Testis (tissue), 3 donors: Measurements from ENCODE around the gene WSB1. TPM values are rescaled to one million over a fixed set of nuclear protein-coding genes. Genes with fewer than 3 reads are reported as not detected.

Experiments
- DNase-seq: peaks from one replicate; pipeline ENCODE4 v3.0.0-alpha.2; 2019
- H3K27ac ChIP-seq, 2 donors: fragments of 200-600 bp; sonication (generic); one replicate each; pipeline ENCODE4 v1.5.1; 2019
- H3K27me3 ChIP-seq: fragments of 200-600 bp; sonication (generic); one replicate; pipeline ENCODE4 v1.5.1; 2019
- H3K36me3 ChIP-seq: fragments of 200-600 bp; sonication (generic); one replicate; pipeline ENCODE4 v1.5.1; 2017; ENCODE audit warnings: low read depth; ENCODE audit errors: missing control alignments
- H3K4me1 ChIP-seq: fragments of 200-600 bp; sonication (generic); one replicate; pipeline ENCODE4 v1.5.1; 2019
- H3K4me3 ChIP-seq, 2 donors: fragments of 200-600 bp; sonication (generic); one replicate each; pipeline ENCODE4 v1.5.1; 2017 to 2019
- H3K9me3 ChIP-seq: fragments of 200-600 bp; sonication (generic); one replicate; pipeline ENCODE4 v1.5.1; 2017
- CTCF ChIP-seq, 3 experiments: fragments of 450-650 bp in 2 of 3; fragments of 200-600 bp in 1 of 3; sonication (generic) in 1 of 3; IDR thresholded peaks; one replicate each; pipeline ENCODE4 v1.5.1; 2016 to 2019; ENCODE audit warnings: antibody characterized with exemption in 3 of 3, mild to moderate bottlenecking in 2 of 3, moderate library complexity in 1 of 3
- POLR2A ChIP-seq: fragments of 450-650 bp; IDR thresholded peaks from one replicate; pipeline ENCODE4 v1.6.1; 2017; ENCODE audit warnings: antibody characterized with exemption, mild to moderate bottlenecking, moderate library complexity
- WGBS, 2 donors: methylation state at CpG; one replicate each; pipeline ENCODE4 v1.1.5; 2018; 5-methylcytosine and 5-hydroxymethylcytosine counted together
- intact Hi-C: fragments of 100-400 bp; cut with DNase I; formaldehyde crosslinking; loops from one replicate; pipeline ENCODE4 v1.15.1; 2023; ENCODE audit warnings: low total_unique reads
- polyA plus RNA-seq: library from polyadenylated mRNA; stranded (reverse); fragments of 350-450 nt; fragmentation: Illumina TruSeq; extraction: RNeasy Lipid Tissue Mini Kit (QIAGEN cat#74804); gene quantifications from one replicate; pipeline ENCODE4 v1.2.3, GENCODE V29; 2014; ENCODE audit warnings: low read depth, low replicate concordance; ENCODE audit not compliant: insufficient read depth
- total RNA-seq, 2 donors: library from RNA; depleted of rRNA; stranded (reverse); fragments of >200 nt; gene quantifications; one replicate each; pipeline ENCODE4 v1.2.3, GENCODE V29; 2016

Gene WSB1
- total and polyA plus RNA-seq, 3 donors from 2014 or later = 126 to 189 (median 160) TPM

GRCh38 chr17:27341041-27341471, 47.1 kb downstream of the WSB1 start:
- H3K4me1 ChIP-seq = peaks cover 7% of the 10 kb centered on the region
- H3K27me3 ChIP-seq = no peaks in the 10 kb centered on the region
- DNase-seq = no peak
- TF ChIP-seq CTCF (IDR thresholded peaks at IDR 0.05) = no peak
- TF ChIP-seq POLR2A = no peak
- H3K36me3 ChIP-seq = no peaks in the 10 kb centered on the region
- H3K4me3 ChIP-seq = no peak overlapping the region
- intact Hi-C loops = no loop called here
- 31 to 42% methylated on average over 4 of the region's 4 CpGs for WGBS, 2 donors
- no peaks in the 10 kb centered on the region for H3K9me3 ChIP-seq
- no peak overlapping the region for H3K27ac ChIP-seq

- intact Hi-C loops = no loop called here
- Histone ChIP-seq H3K9me3 (no peaks in the 10 kb centered on the region), H3K4me3 (no peak overlapping the region), H3K4me1 (peaks cover 7% of the 10 kb centered on the region), H3K27ac (no peak overlapping the region), H3K27me3 (no peaks in the 10 kb centered on the region), H3K36me3 (no peaks in the 10 kb centered on the region)
- no peak for DNase-seq
- TF ChIP-seq CTCF (IDR thresholded peaks at IDR 0.05) (no peak), POLR2A (no peak)
- WGBS, 2 donors = 85 to 87% methylated on average over 4 of the region's 4 CpGs
Measured at GRCh38 chr17:27342059-27342458, 48.1 kb downstream of the WSB1 start.

GRCh38 chr17:27343294-27343693, 49.4 kb downstream of the WSB1 start:
- Histone ChIP-seq H3K27ac (no peak overlapping the region), H3K36me3 (no peaks in the 10 kb centered on the region), H3K4me1 (peaks cover 7% of the 10 kb centered on the region), H3K27me3 (no peaks in the 10 kb centered on the region), H3K9me3 (no peaks in the 10 kb centered on the region), H3K4me3 (no peak overlapping the region)
- intact Hi-C loops = no loop called here
- TF ChIP-seq CTCF (IDR thresholded peaks at IDR 0.05) (no peak), POLR2A (no peak)
- no peak for DNase-seq
- 79 to 90% methylated on average over 3 of the region's 3 CpGs for WGBS, 2 donors

- TF ChIP-seq CTCF (IDR thresholded peaks at IDR 0.05) (no peak), POLR2A (no peak)
- no peak for DNase-seq
- Histone ChIP-seq H3K4me1 (peaks cover 11% of the 10 kb centered on the region), H3K27me3 (no peaks in the 10 kb centered on the region), H3K27ac (no peak overlapping the region), H3K4me3 (no peak overlapping the region), H3K9me3 (no peaks in the 10 kb centered on the region), H3K36me3 (no peaks in the 10 kb centered on the region)
- WGBS, 2 donors = 61 to 78% methylated on average over 3 of the region's 3 CpGs
- intact Hi-C loops = no loop called here
Measured at GRCh38 chr17:27343977-27344607, 50.2 kb downstream of the WSB1 start.
